Measurements from ENCODE around the gene KIAA0825. TPM values are rescaled to one million over a fixed set of nuclear protein-coding genes. Genes with fewer than 3 reads are reported as not detected.

The KIAA0825 gene
- polyA plus RNA-seq, 3 donors, result 0.56 to 1.3 (median 0.89) TPM

- no peak overlapping the region for H3K4me2 ChIP-seq (replicated peaks; ENCODE audit: extremely low read depth, low read length, poor library complexity, severe bottlenecking)
- Mint-ChIP-seq H3K27me3 (ENCODE audit: low read depth in 3 of 3) (no peaks in the 10 kb centered on the region), H3K36me3 (no peaks in the 10 kb centered on the region), H3K4me1 (no peaks in the 10 kb centered on the region), H3K9me3 (no peaks in the 10 kb centered on the region), H3K4me3 (no peak overlapping the region), H3K27ac (no peak overlapping the region)
- H3K27ac ChIP-seq (ENCODE audit: low read depth in 1 of 2, low read length in 2 of 2), result no peak overlapping the region
- H3K4me1 ChIP-seq (ENCODE audit: control insufficient read depth in 1 of 2, insufficient read depth in 2 of 2, low read length in 2 of 2), result no peaks in the 10 kb centered on the region
- no peak overlapping the region for H2AFZ ChIP-seq (ENCODE audit: insufficient read depth, low read depth, low read length, poor library complexity, severe bottlenecking)
- no peak for DNase-seq
- intact Hi-C loops (cut with micrococcal nuclease), result no loop called here
- no CpG with 5 or more reads among the region's 1 CpG for WGBS (ENCODE audit: insufficient coverage)
- no peaks in the 10 kb centered on the region for H3K9me3 ChIP-seq (replicated peaks in 1 of 2; ENCODE audit: control insufficient read depth in 1 of 2, insufficient read depth in 1 of 2, low read length in 2 of 2)
- no peaks in the 10 kb centered on the region for H3K27me3 ChIP-seq (ENCODE audit: control insufficient read depth in 2 of 2, insufficient read depth in 2 of 2, low read length in 2 of 2)
- H3K9ac ChIP-seq (ENCODE audit: insufficient read depth, low read length, poor library complexity, severe bottlenecking), result no peak overlapping the region
- H3K79me2 ChIP-seq (ENCODE audit: insufficient read depth, low read length), result no peaks in the 10 kb centered on the region
- H4K20me1 ChIP-seq (ENCODE audit: insufficient read depth, low read length), result no peaks in the 10 kb centered on the region
- H3K36me3 ChIP-seq (replicated peaks in 1 of 2; ENCODE audit: control insufficient read depth in 1 of 2, insufficient read depth in 2 of 2, low read length in 2 of 2), result no peaks in the 10 kb centered on the region
- H3K4me3 ChIP-seq (replicated peaks in 1 of 3; ENCODE audit: low read depth in 2 of 3, low read length in 3 of 3), result no peak overlapping the region
- TF ChIP-seq, protein P1, sequence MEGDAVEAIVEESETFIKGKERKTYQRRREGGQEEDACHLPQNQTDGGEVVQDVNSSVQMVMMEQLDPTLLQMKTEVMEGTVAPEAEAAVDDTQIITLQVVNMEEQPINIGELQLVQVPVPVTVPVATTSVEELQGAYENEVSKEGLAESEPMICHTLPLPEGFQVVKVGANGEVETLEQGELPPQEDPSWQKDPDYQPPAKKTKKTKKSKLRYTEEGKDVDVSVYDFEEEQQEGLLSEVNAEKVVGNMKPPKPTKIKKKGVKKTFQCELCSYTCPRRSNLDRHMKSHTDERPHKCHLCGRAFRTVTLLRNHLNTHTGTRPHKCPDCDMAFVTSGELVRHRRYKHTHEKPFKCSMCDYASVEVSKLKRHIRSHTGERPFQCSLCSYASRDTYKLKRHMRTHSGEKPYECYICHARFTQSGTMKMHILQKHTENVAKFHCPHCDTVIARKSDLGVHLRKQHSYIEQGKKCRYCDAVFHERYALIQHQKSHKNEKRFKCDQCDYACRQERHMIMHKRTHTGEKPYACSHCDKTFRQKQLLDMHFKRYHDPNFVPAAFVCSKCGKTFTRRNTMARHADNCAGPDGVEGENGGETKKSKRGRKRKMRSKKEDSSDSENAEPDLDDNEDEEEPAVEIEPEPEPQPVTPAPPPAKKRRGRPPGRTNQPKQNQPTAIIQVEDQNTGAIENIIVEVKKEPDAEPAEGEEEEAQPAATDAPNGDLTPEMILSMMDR (IDR thresholded peaks at IDR 0.05), result no peak
These were observed 307.6 kb downstream of the KIAA0825 start for GRCh38 chr5:94310833-94311232.

DNA sequence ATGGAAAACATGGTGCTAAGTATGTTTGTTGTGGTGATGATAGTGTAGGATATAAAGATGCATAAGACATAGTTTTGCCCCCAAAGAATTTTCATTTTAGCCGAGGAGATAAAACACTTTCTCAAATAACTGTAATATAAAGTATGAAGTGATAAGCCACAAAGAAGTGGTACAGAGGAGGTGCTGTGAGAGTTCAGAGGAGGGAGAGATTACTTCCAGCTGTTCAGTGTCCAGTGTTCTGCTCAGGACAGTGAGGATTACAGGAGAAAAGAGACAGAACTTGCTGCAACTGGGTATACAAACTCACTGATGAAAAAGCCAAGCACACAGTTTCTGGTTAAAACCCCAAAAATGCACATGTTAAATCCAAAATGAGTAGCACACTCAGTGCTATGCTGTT lies 309.3 kb downstream of the KIAA0825 start:
- no peak overlapping the region for H3K27ac Mint-ChIP-seq
- H4K20me1 ChIP-seq (ENCODE audit: insufficient read depth, low read length), result no peaks in the 10 kb centered on the region
- TF ChIP-seq, protein P1 (IDR thresholded peaks at IDR 0.05), result no peak
- H3K36me3 ChIP-seq (replicated peaks in 1 of 2; ENCODE audit: control insufficient read depth in 1 of 2, insufficient read depth in 2 of 2, low read length in 2 of 2), result no peaks in the 10 kb centered on the region
- intact Hi-C loops (cut with micrococcal nuclease), result no loop called here
- H3K9me3 Mint-ChIP-seq, result no peaks in the 10 kb centered on the region
- no peaks in the 10 kb centered on the region for H3K27me3 ChIP-seq (ENCODE audit: control insufficient read depth in 2 of 2, insufficient read depth in 2 of 2, low read length in 2 of 2)
- H3K9ac ChIP-seq (ENCODE audit: insufficient read depth, low read length, poor library complexity, severe bottlenecking), result no peak overlapping the region
- no peaks in the 10 kb centered on the region for H3K36me3 Mint-ChIP-seq
- H3K4me1 ChIP-seq (ENCODE audit: control insufficient read depth in 1 of 2, insufficient read depth in 2 of 2, low read length in 2 of 2), result no peaks in the 10 kb centered on the region
- no CpG with 5 or more reads among the region's 1 CpG for WGBS (ENCODE audit: insufficient coverage)
- H3K27ac ChIP-seq (ENCODE audit: low read depth in 1 of 2, low read length in 2 of 2), result no peak overlapping the region
- no peak for DNase-seq
- H3K9me3 ChIP-seq (replicated peaks in 1 of 2; ENCODE audit: control insufficient read depth in 1 of 2, insufficient read depth in 1 of 2, low read length in 2 of 2), result no peaks in the 10 kb centered on the region
- H3K4me1 Mint-ChIP-seq, result no peaks in the 10 kb centered on the region
- no peaks in the 10 kb centered on the region for H3K79me2 ChIP-seq (ENCODE audit: insufficient read depth, low read length)
- no peak overlapping the region for H3K4me3 ChIP-seq (replicated peaks in 1 of 3; ENCODE audit: low read depth in 2 of 3, low read length in 3 of 3)
- H3K4me2 ChIP-seq (replicated peaks; ENCODE audit: extremely low read depth, low read length, poor library complexity, severe bottlenecking), result no peak overlapping the region
- H3K27me3 Mint-ChIP-seq (ENCODE audit: low read depth in 3 of 3), result no peaks in the 10 kb centered on the region
- H3K4me3 Mint-ChIP-seq, result no peak overlapping the region
- H2AFZ ChIP-seq (ENCODE audit: insufficient read depth, low read depth, low read length, poor library complexity, severe bottlenecking), result no peak overlapping the region

Measured in CD14-positive monocyte (primary cell).